Measurements from ENCODE around the gene P2RX1.

DNA sequence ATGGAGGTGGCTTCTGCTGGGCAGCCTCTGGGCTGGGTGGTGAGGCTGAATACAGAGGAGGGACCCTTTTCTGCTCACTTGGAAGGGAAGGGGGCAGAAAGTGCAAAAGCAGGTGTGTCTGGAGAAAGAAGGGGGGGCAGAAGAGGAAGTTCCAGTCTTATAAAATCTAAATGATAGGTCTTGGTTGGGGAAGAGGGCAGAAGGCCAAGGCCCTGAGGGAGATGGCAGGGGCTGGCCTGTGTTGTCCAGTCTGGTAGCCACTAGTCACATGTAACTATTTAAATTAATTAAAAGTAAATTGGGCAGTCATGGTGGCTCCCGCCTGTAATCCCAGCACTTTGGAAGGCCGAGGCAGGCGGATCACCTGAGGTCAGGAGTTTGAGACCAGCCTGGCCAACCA is 20.9 kb downstream of the P2RX1 start:
- TF ChIP-seq, protein P1, sequence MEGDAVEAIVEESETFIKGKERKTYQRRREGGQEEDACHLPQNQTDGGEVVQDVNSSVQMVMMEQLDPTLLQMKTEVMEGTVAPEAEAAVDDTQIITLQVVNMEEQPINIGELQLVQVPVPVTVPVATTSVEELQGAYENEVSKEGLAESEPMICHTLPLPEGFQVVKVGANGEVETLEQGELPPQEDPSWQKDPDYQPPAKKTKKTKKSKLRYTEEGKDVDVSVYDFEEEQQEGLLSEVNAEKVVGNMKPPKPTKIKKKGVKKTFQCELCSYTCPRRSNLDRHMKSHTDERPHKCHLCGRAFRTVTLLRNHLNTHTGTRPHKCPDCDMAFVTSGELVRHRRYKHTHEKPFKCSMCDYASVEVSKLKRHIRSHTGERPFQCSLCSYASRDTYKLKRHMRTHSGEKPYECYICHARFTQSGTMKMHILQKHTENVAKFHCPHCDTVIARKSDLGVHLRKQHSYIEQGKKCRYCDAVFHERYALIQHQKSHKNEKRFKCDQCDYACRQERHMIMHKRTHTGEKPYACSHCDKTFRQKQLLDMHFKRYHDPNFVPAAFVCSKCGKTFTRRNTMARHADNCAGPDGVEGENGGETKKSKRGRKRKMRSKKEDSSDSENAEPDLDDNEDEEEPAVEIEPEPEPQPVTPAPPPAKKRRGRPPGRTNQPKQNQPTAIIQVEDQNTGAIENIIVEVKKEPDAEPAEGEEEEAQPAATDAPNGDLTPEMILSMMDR (IDR thresholded peaks at IDR 0.05): no peak
- TF ChIP-seq EP300 (IDR thresholded peaks at IDR 0.05): no peak

All from suprapubic skin (tissue), 3 donors.